Astrocyte (in vitro differentiated cells and primary cell): ENCODE data around the gene FMOD.

Experiments used
- CTCF ChIP-seq: IDR thresholded peaks from 2 replicates; pipeline ENCODE4 v1.5.1; 2011; ENCODE audit warnings: low read depth, mild to moderate bottlenecking, inconsistent platforms, low read length, moderate library complexity; ENCODE audit not compliant: insufficient read depth
- EZH2 ChIP-seq: IDR thresholded peaks from 2 replicates; pipeline ENCODE4 v1.6.1; 2012; ENCODE audit warnings: mild to moderate bottlenecking, low read length, inconsistent platforms; ENCODE audit not compliant: insufficient read depth

DNA sequence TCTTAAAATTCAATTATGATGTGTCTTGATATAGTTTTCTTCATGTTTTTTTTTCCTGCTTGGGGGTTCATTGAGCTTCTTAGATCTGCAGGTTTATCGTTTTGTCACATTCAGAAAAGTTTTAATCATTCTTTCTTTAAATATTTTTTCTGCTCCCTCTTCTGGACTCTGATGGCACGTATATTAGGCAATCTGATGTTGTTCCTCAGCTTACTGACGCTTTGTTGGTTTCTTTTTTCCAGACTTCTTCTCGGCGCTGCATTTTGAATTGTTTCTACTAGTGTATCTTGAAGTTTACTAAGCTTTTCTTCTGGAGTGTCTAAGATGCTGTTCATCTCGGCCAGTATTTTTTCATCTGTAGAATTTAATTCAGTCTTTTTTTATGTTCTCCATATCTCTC is 44.8 kb upstream of the FMOD start:
- no peak for TF ChIP-seq CTCF
- TF ChIP-seq EZH2: no peak
